Activated CD4-positive, CD25-positive, alpha-beta regulatory T cell treated with anti-CD3 and anti-CD28 coated beads, Interleukin-2, amount 50 U/mL, for 16 hours (primary cell): Measurements from ENCODE around the gene LRP2.

Experiments
- DNase-seq: peaks from one replicate; pipeline ENCODE4 v3.0.0-alpha.2; 2020; ENCODE audit warnings: low read depth, low spot score

Gene LRP2

DNA sequence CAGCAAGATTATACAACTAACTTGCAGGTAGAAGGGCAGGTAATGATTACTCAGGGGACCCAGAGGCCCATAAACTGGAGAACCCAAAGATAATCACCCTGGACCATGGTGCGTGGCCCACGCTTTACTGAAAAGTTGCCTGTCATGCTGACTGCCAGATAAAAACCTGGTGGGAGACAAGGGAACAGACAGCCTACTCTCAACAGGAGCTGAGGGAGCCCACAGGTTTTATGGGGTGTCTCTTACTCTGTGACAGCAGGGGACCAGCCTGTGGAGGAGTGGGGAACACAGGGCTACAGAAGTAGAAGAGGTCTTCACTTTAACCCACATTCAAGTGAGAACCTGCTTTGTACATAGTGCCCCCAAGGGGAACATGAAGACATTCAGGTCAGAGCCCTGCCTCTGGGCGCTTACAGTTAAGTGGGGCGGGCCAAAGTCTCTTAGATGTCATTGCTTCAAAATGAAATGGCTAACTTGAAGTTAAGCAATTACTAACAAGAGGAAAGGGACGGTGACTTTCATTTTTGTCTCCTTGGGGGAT is 232.6 kb downstream of the LRP2 start:
- no peak for DNase-seq

- no peak for DNase-seq
These were observed 242.5 kb downstream of the LRP2 start for GRCh38 chr2:169119851-169120250.

GRCh38 chr2:169119123-169119760 is 243.1 kb downstream of the LRP2 start:
- DNase-seq: no peak

- no peak for DNase-seq
These were observed 244.3 kb downstream of the LRP2 start for GRCh38 chr2:169118060-169118459.

DNA sequence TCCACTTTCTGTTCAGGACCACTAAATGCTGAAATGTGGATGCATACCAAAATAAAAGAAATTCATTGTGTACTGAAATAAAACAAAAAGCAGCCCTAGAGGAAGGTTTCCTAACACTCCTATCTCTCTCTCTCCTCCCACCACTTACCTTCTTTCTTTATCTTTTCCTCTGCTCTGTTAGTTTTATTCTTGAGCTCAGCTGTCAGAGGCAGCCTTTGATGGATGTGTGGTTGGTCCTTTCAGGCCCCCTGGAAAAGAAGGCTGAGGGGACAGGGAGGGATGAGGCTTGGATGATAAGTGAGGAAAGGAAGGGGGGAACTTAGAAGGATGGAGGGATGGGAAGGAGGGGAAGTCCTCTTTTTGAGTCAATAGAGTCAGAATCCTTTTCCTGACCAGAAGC is 245.3 kb downstream of the LRP2 start:
- no peak for DNase-seq

- no peak for DNase-seq
These were observed 246.0 kb downstream of the LRP2 start for GRCh38 chr2:169116327-169116726.

GRCh38 chr2:169114056-169114455 is 248.3 kb downstream of the LRP2 start:
- no peak for DNase-seq

DNA sequence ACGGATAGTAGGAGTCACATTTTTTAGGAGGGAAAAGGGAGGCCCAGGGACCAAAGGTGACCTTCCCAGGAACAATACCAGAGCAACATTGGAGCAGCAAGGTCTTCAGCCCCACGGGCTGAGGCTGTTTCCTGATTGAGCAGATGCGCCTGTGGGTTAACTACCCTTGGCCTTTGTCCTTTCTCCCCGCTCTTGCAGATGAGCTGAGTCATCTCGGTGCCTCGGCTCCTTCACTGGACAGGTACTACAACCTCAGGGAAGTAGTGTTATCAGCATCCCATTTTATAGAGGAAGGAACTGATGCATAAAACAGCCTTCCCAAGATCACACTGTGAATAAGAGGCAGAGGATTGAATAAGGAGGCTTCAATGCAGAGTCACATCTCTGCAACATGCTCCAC is 249.5 kb downstream of the LRP2 start:
- DNase-seq: no peak

- DNase-seq: no peak
These were observed 251.4 kb downstream of the LRP2 start for GRCh38 chr2:169110916-169111315.

- DNase-seq: no peak
These were observed 251.9 kb downstream of the LRP2 start for GRCh38 chr2:169110419-169110818.

GRCh38 chr2:169109502-169110409 is 252.6 kb downstream of the LRP2 start:
- peak; percentile 27 for DNase-seq

DNA sequence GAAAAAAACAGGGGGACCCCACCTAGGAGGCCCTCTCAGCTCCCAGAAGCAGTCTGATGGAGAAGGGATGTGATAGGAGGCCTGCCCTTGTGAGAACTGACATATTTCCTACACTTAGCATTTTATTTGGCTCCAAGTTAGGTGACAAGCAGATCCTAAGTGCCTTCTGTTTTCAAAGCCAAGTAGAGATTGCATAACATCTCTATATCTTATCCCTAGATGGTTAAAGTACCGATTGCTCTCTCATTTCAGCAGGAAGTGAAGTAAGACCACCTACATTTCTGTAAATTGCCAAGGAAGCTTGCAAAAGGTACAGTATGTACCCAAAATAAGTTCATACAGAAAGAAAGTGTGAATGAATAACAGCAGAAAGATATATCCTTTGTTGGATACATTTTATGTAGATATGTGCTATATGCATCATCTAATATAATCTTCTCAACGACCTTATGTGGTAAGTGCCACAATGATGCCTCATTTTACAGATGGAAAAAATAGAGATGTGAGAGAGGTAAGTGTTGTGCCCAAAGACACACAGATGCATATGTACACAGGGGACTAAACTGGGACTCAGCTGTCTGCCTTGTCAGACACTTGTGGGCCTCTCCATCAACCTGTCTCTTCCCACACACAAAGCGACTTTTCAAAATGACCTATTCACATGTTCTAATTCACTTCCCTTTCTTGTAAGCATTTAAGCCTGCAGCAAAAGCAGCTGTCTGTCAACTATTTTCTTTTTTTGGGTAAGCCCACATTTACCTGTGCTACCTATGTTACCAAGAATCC is 254.0 kb downstream of the LRP2 start:
- DNase-seq: no peak

- DNase-seq: no peak
These were observed 254.7 kb downstream of the LRP2 start for GRCh38 chr2:169107645-169108044.

DNA sequence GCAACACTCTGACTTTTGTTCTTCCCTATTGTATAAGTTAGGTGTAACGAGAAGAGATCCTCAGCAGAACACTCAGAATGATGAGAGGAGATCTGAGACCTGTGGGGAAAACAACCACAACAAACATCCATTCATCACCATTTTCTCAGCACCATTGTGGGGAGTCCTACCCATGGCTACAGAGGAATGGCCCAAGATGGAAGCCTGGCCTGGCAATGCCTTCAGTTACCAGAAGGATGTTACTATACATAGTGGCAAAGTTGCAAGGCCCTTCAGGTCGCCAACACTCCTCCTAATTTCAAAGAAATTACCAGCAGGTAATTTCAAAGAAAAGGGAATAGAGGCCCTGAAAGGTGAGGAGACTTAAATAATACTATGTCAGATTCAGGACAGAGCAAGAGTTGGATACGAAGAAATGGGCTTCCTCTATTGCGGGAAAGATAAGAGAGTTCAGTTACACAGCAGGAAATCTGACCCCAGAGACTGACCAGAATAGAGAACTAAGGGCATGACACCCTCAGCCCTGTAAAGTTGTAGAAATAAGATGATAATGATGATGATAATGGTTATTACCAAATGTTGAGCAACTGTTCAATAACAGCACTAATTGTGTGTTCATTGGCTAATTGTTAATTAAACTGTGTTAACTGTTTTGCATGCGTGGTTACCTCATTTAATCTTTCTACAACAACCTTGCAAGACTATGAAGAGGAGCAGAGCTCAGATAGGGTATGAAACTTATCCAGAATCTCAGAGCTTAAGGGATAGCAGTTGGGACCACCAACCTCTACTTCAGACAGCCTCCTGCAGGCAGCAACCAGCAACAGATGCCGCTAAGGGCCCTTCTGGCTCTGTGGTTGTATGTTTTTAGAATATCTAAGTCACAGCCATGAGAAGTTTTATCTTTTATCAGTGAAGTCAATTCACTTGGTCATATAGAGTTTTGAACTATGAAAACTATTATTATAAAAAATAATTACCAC is 255.5 kb downstream of the LRP2 start:
- DNase-seq: no peak

DNA sequence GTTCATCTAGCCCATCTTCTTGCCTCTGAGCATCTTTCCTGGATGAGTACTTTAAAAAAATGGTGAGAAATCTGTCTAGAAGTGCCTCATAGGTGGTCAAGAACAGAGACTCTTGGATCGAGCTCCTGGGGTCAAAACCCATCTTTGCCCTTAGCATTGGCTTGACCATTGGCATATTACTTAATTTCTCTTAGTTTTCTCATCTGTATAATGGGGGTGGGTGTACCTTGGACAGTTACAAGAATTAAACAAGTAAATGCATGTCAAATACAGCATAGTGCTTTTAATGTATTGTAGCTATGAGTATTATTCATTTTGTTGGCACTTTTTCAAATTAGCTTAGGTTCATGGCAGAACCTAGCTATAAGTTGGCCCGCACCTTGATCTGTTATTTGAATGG is 256.2 kb downstream of the LRP2 start:
- no peak for DNase-seq

DNA sequence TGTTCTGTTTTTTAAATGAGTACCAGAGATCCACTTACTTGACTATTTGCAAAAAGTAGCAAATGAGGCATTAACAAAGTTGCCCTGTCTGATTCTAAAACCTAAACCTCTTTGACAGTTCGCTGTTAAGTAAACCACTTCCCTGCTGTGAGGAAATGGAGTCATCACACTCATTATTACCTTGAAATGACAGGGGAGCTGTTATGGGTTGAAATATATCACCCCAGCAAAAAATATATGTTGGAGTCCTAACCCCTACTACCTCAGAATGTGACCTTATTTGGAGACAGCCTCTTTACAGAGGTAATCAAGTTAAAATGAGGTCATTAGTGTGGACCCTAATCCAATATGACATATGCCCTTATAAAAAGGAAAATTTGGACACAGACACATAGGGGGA is 256.9 kb downstream of the LRP2 start:
- DNase-seq: no peak

GRCh38 chr2:169104848-169105247 is 257.5 kb downstream of the LRP2 start:
- no peak for DNase-seq

- DNase-seq: no peak
These were observed 266.7 kb downstream of the LRP2 start for GRCh38 chr2:169095621-169096105.

- no peak for DNase-seq
These were observed 267.7 kb downstream of the LRP2 start for GRCh38 chr2:169094676-169095075.

DNA sequence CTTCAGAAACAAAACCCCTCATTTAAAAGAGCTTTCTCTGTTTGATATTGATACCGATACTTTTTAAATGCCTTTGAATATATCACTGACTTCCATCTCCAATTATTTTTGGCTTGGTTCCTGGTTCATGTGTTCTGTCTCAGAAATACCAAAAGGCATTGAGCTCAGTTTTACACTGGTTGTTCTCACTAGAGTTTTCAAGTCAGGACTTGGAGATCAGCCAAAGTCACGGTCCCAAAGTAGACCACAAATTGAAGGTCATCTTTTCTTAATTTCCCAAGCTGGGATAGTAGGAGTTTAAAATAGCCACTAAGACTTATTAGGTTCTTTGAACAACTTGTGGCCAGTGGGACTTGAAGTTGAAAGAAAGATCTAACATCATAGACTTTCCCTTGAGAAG is 268.8 kb downstream of the LRP2 start:
- no peak for DNase-seq
